Measurements from ENCODE around the gene CS. TPM values are rescaled to one million over a fixed set of nuclear protein-coding genes. Genes with fewer than 3 reads are reported as not detected.

CS gene
- polyA plus RNA-seq, 1 of the 3 experiments (the other 2 are of a cell fraction): 121 TPM

GRCh38 chr12:56288705-56289387, 11.3 kb downstream of the CS start:
- WGBS (ENCODE audit: low lambda C conversion rate): 89% methylated on average over 3 of the region's 3 CpGs
- Histone ChIP-seq H3K9me2 (no peaks in the 10 kb centered on the region), H3K4me1 (ENCODE audit: control insufficient read depth in 1 of 2, insufficient read depth in 2 of 2, low read depth in 1 of 2, low read length in 1 of 2) (peaks cover 0 to 5% of the 10 kb centered on the region in 2 experiments; a peak in 1 of 4 replicates), H3F3A (replicated peaks; ENCODE audit: insufficient read depth) (peaks cover 13% of the 10 kb centered on the region), H3K4me3 (ENCODE audit: low read depth in 2 of 2, low read length in 1 of 2) (no peak overlapping the region), H3K9me3 (no peaks in the 10 kb centered on the region), H2AFZ (ENCODE audit: low read depth) (no peak overlapping the region), H3K9ac (no peak overlapping the region), H3K36me3 (replicated peaks in 1 of 2; ENCODE audit: control insufficient read depth in 1 of 2, insufficient read depth in 2 of 2, low read length in 1 of 2) (peaks cover 24 to 41% of the 10 kb centered on the region in 2 experiments), H3K4me2 (no peak overlapping the region), H3K27me3 (ENCODE audit: insufficient read depth) (no peaks in the 10 kb centered on the region), H3K79me2 (ENCODE audit: insufficient read depth) (peaks cover 80% of the 10 kb centered on the region), H4K20me1 (ENCODE audit: insufficient read depth) (peaks cover 18% of the 10 kb centered on the region), H3K27ac (ENCODE audit: low read depth in 2 of 2, low read length in 1 of 2) (no peak overlapping the region)
- ChIA-PET CTCF (interaction anchor here (0.6 to 1.6 kb wide), 3 partner anchors 10 to 175 kb away, joined by 3 to 4 read pairs (median 4); partner anchors contain the start of gene ANKRD52), POLR2A (interaction anchor here (0.8 kb wide), 1 partner anchor 87 kb away, joined by 3 read pairs; no protein-coding TSS in a partner anchor)
- no peak for TF ChIP-seq NRF1 (IDR thresholded peaks at IDR 0.05; ENCODE audit: low read depth, low read length)
- no peak for TF ChIP-seq REST (IDR thresholded peaks at IDR 0.05; ENCODE audit: low read depth, low read length)
- TF ChIP-seq MXI1 (IDR thresholded peaks at IDR 0.05; ENCODE audit: low read depth, low read length): no peak
- TF ChIP-seq YY1 (IDR thresholded peaks at IDR 0.05; ENCODE audit: low read depth): no peak
- TF ChIP-seq RXRA (IDR thresholded peaks at IDR 0.05; ENCODE audit: borderline replicate concordance, low read depth): no peak
- no peak for TF ChIP-seq RAD21 (IDR thresholded peaks at IDR 0.05; ENCODE audit: low read length)
- no peak for TF ChIP-seq GABPA (IDR thresholded peaks at IDR 0.05; ENCODE audit: low read depth)
- DNase-seq: no peak

- Histone ChIP-seq H3K9me3 (no peaks in the 10 kb centered on the region), H3K4me3 (ENCODE audit: low read depth in 2 of 2, low read length in 1 of 2) (no peak overlapping the region), H3K4me2 (no peak overlapping the region), H3K27me3 (ENCODE audit: insufficient read depth) (no peaks in the 10 kb centered on the region), H3K9me2 (no peaks in the 10 kb centered on the region), H4K20me1 (ENCODE audit: insufficient read depth) (no peaks in the 10 kb centered on the region), H2AFZ (ENCODE audit: low read depth) (no peak overlapping the region), H3K27ac (ENCODE audit: low read depth in 2 of 2, low read length in 1 of 2) (no peak overlapping the region), H3K36me3 (replicated peaks in 1 of 2; ENCODE audit: control insufficient read depth in 1 of 2, insufficient read depth in 2 of 2, low read length in 1 of 2) (peaks cover 40 to 55% of the 10 kb centered on the region in 2 experiments), H3K9ac (no peak overlapping the region), H3F3A (replicated peaks; ENCODE audit: insufficient read depth) (peaks cover 20% of the 10 kb centered on the region), H3K4me1 (ENCODE audit: control insufficient read depth in 1 of 2, insufficient read depth in 2 of 2, low read depth in 1 of 2, low read length in 1 of 2) (peaks cover 0 to under 1% of the 10 kb centered on the region in 2 experiments; a peak in 1 of 4 replicates), H3K79me2 (ENCODE audit: insufficient read depth) (peaks cover 53% of the 10 kb centered on the region)
- CTCF ChIA-PET: interaction anchor here (0.8 to 1.4 kb wide), 7 partner anchors 12 to 96 kb away, joined by 3 to 6 read pairs (median 3); no protein-coding TSS in a partner anchor
- POLR2A ChIA-PET: interaction anchor here (0.9 kb wide), 1 partner anchor 11 kb away, joined by 4 read pairs; no protein-coding TSS in a partner anchor
- no peak for DNase-seq
- WGBS (ENCODE audit: low lambda C conversion rate): 80% methylated on average over 4 of the region's 4 CpGs
- TF ChIP-seq RCOR1 (IDR thresholded peaks at IDR 0.05; ENCODE audit: low read length) (no peak), TAF1 (IDR thresholded peaks at IDR 0.05; ENCODE audit: borderline replicate concordance, low read depth, low read length) (no peak), FOXM1 (IDR thresholded peaks at IDR 0.05; ENCODE audit: low read depth) (no peak), MXI1 (IDR thresholded peaks at IDR 0.05; ENCODE audit: low read depth, low read length) (no peak), USF1 (IDR thresholded peaks at IDR 0.05; ENCODE audit: borderline replicate concordance, low read depth) (no peak), TCF12 (IDR thresholded peaks at IDR 0.05) (no peak), REST (IDR thresholded peaks at IDR 0.05; ENCODE audit: low read depth, low read length) (no peak), SMC3 (IDR thresholded peaks at IDR 0.05; ENCODE audit: low read depth, low read length) (no peak), CTCF (IDR thresholded peaks at IDR 0.05) (no peak)
Measured at GRCh38 chr12:56286044-56286830, 13.9 kb downstream of the CS start.

Data from SK-N-SH (cell line).